HCT116 (cell line): ENCODE results near the gene ITGAV. TPM values are rescaled to one million over a fixed set of nuclear protein-coding genes. Genes with fewer than 3 reads are reported as not detected.

ENCODE experiments used
- ATAC-seq: fragments of 200-7000 bp; cut with Tn5 transposase; 2 replicates; pipeline ENCODE4 v1.9.1; 2020; ENCODE audit warnings: mild to moderate bottlenecking, moderate library complexity
- BruUV-seq: library from RNA; stranded (reverse); fragments of 400-500 nt; replicated peaks from 2 replicates; lab custom pipeline; 2021; lab: Mats Ljungman, UMichigan
- CTCF ChIA-PET: fragments of 300-600 bp; sonication (Branson Sonifier 250); formaldehyde crosslinking; loops from one replicate; lab custom pipeline; 2021; ENCODE audit warnings: antibody characterized with exemption; lab: Charles Lee
- POLR2A ChIA-PET: fragments of 300-600, 350-600 bp; sonication (Branson Sonifier 250); formaldehyde crosslinking; loops from one replicate; lab custom pipeline; 2021; ENCODE audit warnings: antibody characterized with exemption; lab: Charles Lee
- RAD21 ChIA-PET, 2 experiments: fragments of 300-600 bp; sonication (Branson Sonifier 250); formaldehyde crosslinking; loops; one replicate each; lab custom pipeline; 2023; ENCODE audit warnings: low total read pairs in 2 of 2; ENCODE audit not compliant: uncharacterized antibody in 2 of 2, unreplicated experiment in 2 of 2, low non-redundant PET in 1 of 2; lab: Charles Lee
- DNase-seq: peaks from one replicate; pipeline ENCODE4 v3.0.0-alpha.2; 2010; ENCODE audit warnings: low read depth, low spot score
- H2AFZ ChIP-seq: fragments of 200-600 bp; shearing (Covaris generic), sonication (generic); 2 replicates; pipeline ENCODE4 v1.6.1; 2017; ENCODE audit warnings: low read depth, mixed run types, mixed read lengths, antibody characterized with exemption, low read length; ENCODE audit not compliant: poor library complexity, severe bottlenecking
- H3K27ac ChIP-seq: 2 replicates; pipeline ENCODE4 v1.5.1; 2012; ENCODE audit warnings: low read depth, low read length
- H3K27me3 ChIP-seq: fragments of 200-600 bp; sonication (generic); 2 replicates; pipeline ENCODE4 v1.6.1; 2016; ENCODE audit warnings: mixed run types, low read length, mixed read lengths; ENCODE audit not compliant: insufficient read depth
- H3K36me3 ChIP-seq, 2 experiments: fragments of 200-500 bp in 1 of 2; fragments of 200-600 bp in 1 of 2; sonication (Bioruptor generic) in 1 of 2; sonication (generic) in 1 of 2; 2 replicates each; pipeline versions ENCODE4 v1.5.1 to v1.6.1; 2014 to 2016; ENCODE audit warnings: low read length in 2 of 2, inconsistent platforms in 1 of 2, mixed read lengths in 1 of 2, mixed run types in 1 of 2; ENCODE audit not compliant: insufficient read depth in 2 of 2, control insufficient read depth in 1 of 2
- H3K4me1 ChIP-seq, 2 experiments: fragments of 200-600 bp in 1 of 2; sonication (generic) in 1 of 2; 2 replicates each; pipeline versions ENCODE4 v1.5.1 to v1.6.1; 2012 to 2017; ENCODE audit warnings: low read length in 2 of 2, inconsistent platforms in 1 of 2, mild to moderate bottlenecking in 1 of 2, mixed read lengths in 1 of 2, mixed run types in 1 of 2, moderate library complexity in 1 of 2; ENCODE audit not compliant: insufficient read depth in 2 of 2, control insufficient read depth in 1 of 2
- H3K4me2 ChIP-seq: fragments of 200-600 bp; sonication (generic); 2 replicates; pipeline ENCODE4 v1.6.1; 2017; ENCODE audit warnings: mixed run types, low read length, mixed read lengths
- H3K4me3 ChIP-seq, 2 experiments: fragments of 200-600 bp in 1 of 2; sonication (generic) in 1 of 2; replicated peaks in 1 of 2; 2 replicates each; pipeline ENCODE4 v1.5.1; 2011 to 2016; ENCODE audit warnings: low read length in 2 of 2, control low read depth in 1 of 2, low read depth in 1 of 2, mild to moderate bottlenecking in 1 of 2, mixed read lengths in 1 of 2, mixed run types in 1 of 2
- H3K79me2 ChIP-seq: fragments of 200-600 bp; sonication (generic); 2 replicates; pipeline ENCODE4 v1.6.1; 2017; ENCODE audit warnings: mild to moderate bottlenecking, mixed run types, low read length, moderate library complexity, mixed read lengths; ENCODE audit not compliant: insufficient read depth
- H3K9ac ChIP-seq: fragments of 200-600 bp; sonication (generic); 2 replicates; pipeline ENCODE4 v1.6.1; 2016; ENCODE audit warnings: low read length, mixed read lengths
- H3K9me2 ChIP-seq: fragments of 200-600 bp; sonication (generic), shearing (Covaris generic); 2 replicates; pipeline ENCODE4 v1.6.1; 2017; ENCODE audit warnings: mixed run types, mild to moderate bottlenecking, moderate library complexity; ENCODE audit not compliant: insufficient read depth
- H3K9me3 ChIP-seq, 2 experiments: fragments of 200-500 bp in 1 of 2; fragments of 200-600 bp in 1 of 2; sonication (Bioruptor generic) in 1 of 2; sonication (generic) in 1 of 2; 2 replicates each; pipeline ENCODE4 v1.6.1; 2014 to 2017; ENCODE audit warnings: low read length in 2 of 2, mixed read lengths in 2 of 2, inconsistent platforms in 1 of 2, low read depth in 1 of 2, mild to moderate bottlenecking in 1 of 2, mixed run types in 1 of 2, moderate library complexity in 1 of 2; ENCODE audit not compliant: control insufficient read depth in 1 of 2, insufficient read depth in 1 of 2
- H4K20me1 ChIP-seq: fragments of 200-600 bp; sonication (generic), shearing (Covaris generic); 2 replicates; pipeline ENCODE4 v1.6.1; 2017; ENCODE audit warnings: mixed run types, mild to moderate bottlenecking, moderate library complexity; ENCODE audit not compliant: insufficient read depth
- CEBPB ChIP-seq: IDR thresholded peaks from 2 replicates; pipeline ENCODE4 v1.6.1; 2012; ENCODE audit warnings: low read depth
- EGR1 ChIP-seq: IDR thresholded peaks from 2 replicates; pipeline ENCODE4 v1.6.1; 2012; ENCODE audit warnings: low read depth
- ELF1 ChIP-seq: IDR thresholded peaks from 2 replicates; pipeline ENCODE4 v1.6.1; 2012; ENCODE audit warnings: low read depth, borderline replicate concordance
- JUND ChIP-seq: IDR thresholded peaks from 2 replicates; pipeline ENCODE4 v1.6.1; 2012
- POLR2A ChIP-seq: IDR thresholded peaks from 2 replicates; pipeline ENCODE4 v1.7.0; 2011; ENCODE audit warnings: borderline replicate concordance; ENCODE audit not compliant: insufficient read depth, insufficient read length; ENCODE audit errors: extremely low read depth
- RAD21 ChIP-seq: IDR thresholded peaks from 2 replicates; pipeline ENCODE4 v1.6.1; 2012; ENCODE audit warnings: low read depth, mild to moderate bottlenecking
- SIN3A ChIP-seq: IDR thresholded peaks from 2 replicates; pipeline ENCODE4 v1.6.1; 2012; ENCODE audit warnings: low read depth
- SP1 ChIP-seq: IDR thresholded peaks from 2 replicates; pipeline ENCODE4 v1.6.1; 2012; ENCODE audit warnings: low read depth
- TCF7L2 ChIP-seq: IDR thresholded peaks from 2 replicates; pipeline ENCODE4 v1.7.0; 2011; ENCODE audit warnings: borderline replicate concordance, inconsistent platforms; ENCODE audit not compliant: insufficient read depth, insufficient read length; ENCODE audit errors: extremely low read depth
- ZFX ChIP-seq: fragments of 450-650 bp; IDR thresholded peaks from 2 replicates; pipeline ENCODE4 v1.6.1; 2017
- ZNF274 ChIP-seq: fragments of 200-500 bp; sonication (Bioruptor generic); IDR thresholded peaks from 2 replicates; pipeline ENCODE4 v1.6.1; 2014; ENCODE audit warnings: mild to moderate bottlenecking, low read depth, low read length, inconsistent platforms
- intact Hi-C: fragments of 100-400 bp; cut with micrococcal nuclease; formaldehyde crosslinking; loops from 2 replicates; pipeline ENCODE4 v1.10.0; 2022
- total RNA-seq: library from RNA; stranded (reverse); gene quantifications from one replicate; pipeline ENCODE4 v1.2.1, GENCODE V29; 2021; ENCODE audit not compliant: unreplicated experiment
- TF ChIP-seq, protein P1 (sequence below): IDR thresholded peaks from 2 replicates; pipeline ENCODE4 v1.6.1; 2012

The ITGAV gene
- total RNA-seq, 1 experiment from 2014 or later = 36.3 TPM

DNA sequence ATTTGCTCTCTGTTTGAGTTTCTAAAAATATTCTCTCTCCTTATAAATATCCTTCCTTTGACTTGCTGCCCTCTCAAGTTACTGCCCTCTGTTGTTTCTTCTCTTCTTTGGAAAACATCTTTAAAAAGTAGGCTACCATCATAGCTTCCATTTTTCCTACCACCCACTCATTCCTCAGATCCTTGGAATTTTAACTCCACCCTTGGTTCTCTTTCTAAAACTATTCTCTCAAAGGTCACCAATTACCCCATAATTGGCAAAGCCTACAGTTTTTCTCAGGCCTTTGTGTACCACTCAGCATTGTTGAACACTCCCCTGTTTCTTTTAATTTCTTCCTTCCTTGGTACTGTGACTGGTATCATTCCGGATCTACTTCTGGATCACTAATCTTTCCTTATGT lies 43.0 kb upstream of the ITGAV start:
- H3K4me2 ChIP-seq = peak overlapping the region; percentile 32

DNA sequence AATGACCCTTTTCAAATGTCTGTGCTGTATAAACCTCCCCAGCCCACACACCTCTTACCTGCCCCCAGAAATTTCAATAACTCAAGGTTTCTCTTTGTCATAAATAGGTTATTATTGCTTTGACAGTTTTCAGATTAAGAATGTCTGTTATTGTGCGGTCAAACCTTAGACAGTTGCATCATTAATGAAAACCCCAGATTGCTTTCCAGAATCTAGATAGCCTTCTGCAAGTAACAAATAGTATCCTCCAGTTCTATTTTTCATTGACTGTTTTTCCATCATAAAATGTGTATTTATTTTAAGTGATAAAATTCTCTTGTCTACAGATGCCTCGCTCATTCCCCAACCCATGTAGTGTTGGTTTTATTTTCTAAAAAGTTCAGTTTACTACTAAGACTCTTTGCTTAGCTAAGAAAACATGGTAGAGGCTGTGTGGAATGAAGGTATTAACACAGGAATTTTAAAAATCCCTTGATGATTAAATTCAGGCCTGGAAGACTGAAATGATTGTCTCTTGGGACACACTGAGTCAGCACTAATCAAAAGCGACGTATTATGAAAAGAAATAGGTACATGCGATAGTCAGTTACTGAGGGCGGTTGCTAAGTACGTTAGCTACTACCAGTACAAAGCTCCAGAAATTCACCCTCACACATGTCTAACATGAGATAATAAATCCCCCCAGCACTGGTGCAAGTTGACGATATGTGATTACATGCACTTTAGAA lies 38.4 kb upstream of the ITGAV start:
- intact Hi-C loops = no loop called here
- Histone ChIP-seq H4K20me1 (no peaks in the 10 kb centered on the region), H3K27me3 (no peaks in the 10 kb centered on the region), H3K9me2 (no peaks in the 10 kb centered on the region), H2AFZ (no peak overlapping the region), H3K9me3 (no peaks in the 10 kb centered on the region), H3K36me3 (no peaks in the 10 kb centered on the region), H3K4me2 (no peak overlapping the region), H3K9ac (no peak overlapping the region), H3K79me2 (no peaks in the 10 kb centered on the region), H3K4me1 (peaks cover 4 to 8% of the 10 kb centered on the region in 2 experiments), H3K4me3 (no peak overlapping the region), H3K27ac (no peak overlapping the region)
- BruUV-seq = no TSS peak
- TF ChIP-seq ZFX (no peak), TCF7L2 (no peak), CEBPB (no peak), SIN3A (no peak), SP1 (no peak), ZNF274 (no peak), EGR1 (no peak), JUND (no peak), RAD21 (no peak), POLR2A (no peak)
- TF ChIP-seq, protein P1, sequence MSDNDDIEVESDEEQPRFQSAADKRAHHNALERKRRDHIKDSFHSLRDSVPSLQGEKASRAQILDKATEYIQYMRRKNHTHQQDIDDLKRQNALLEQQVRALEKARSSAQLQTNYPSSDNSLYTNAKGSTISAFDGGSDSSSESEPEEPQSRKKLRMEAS = no peak
- ChIA-PET RAD21 (interaction anchor here in 1 of 2 experiments (0.6 kb wide), 1 partner anchor 254 kb away, joined by 3 read pairs; no protein-coding TSS in a partner anchor), CTCF (no interaction called here), POLR2A (no interaction called here)
- ATAC-seq (no peak), DNase-seq (no peak)

More for the DNA sequence above, 43.0 kb upstream of the ITGAV start:
- Histone ChIP-seq H3K4me3 (no peak overlapping the region), H3K36me3 (no peaks in the 10 kb centered on the region), H4K20me1 (no peaks in the 10 kb centered on the region), H2AFZ (peak overlapping the region; percentile 18), H3K9me3 (no peaks in the 10 kb centered on the region), H3K9ac (no peak overlapping the region), H3K79me2 (no peaks in the 10 kb centered on the region), H3K4me1 (peaks cover 25 to 42% of the 10 kb centered on the region in 2 experiments), H3K27ac (no peak overlapping the region), H3K9me2 (no peaks in the 10 kb centered on the region), H3K27me3 (no peaks in the 10 kb centered on the region)
- DNase-seq (no peak), ATAC-seq (no peak)
- TF ChIP-seq POLR2A (no peak), ELF1 (no peak), EGR1 (peak; percentile 41; the same call in 1 of the 2 replicates), RAD21 (no peak)
- intact Hi-C loops = no loop called here
- RAD21 ChIA-PET = no interaction called here
- BruUV-seq = no TSS peak
- POLR2A ChIA-PET = no interaction called here
- CTCF ChIA-PET = no interaction called here
